Loucy (cell line): ENCODE measurements around the gene CYP4F2.

Source experiments
- CTCF ChIP-seq: fragments of 200-600 bp; sonication (generic); conservative IDR thresholded peaks from 2 replicates; pipeline ENCODE4 v1.5.1; 2014; ENCODE audit warnings: mild to moderate bottlenecking, antibody characterized with exemption, low read length
- EZH2phosphoT487 ChIP-seq: fragments of 200-600 bp; IDR thresholded peaks from 2 replicates; pipeline ENCODE4 v1.6.1; 2018; ENCODE audit warnings: antibody characterized with exemption, mild to moderate bottlenecking, moderate library complexity, borderline replicate concordance

- TF ChIP-seq CTCF: no peak
- no peak for TF ChIP-seq EZH2phosphoT487
Observed at GRCh38 chr19:15850385-15850784, 47.5 kb downstream of the CYP4F2 start.
